Chondrocyte (in vitro differentiated cells): ENCODE data around the gene CCDC61. TPM values are rescaled to one million over a fixed set of nuclear protein-coding genes. Genes with fewer than 3 reads are reported as not detected.

ENCODE experiments used
- DNase-seq: peaks from one replicate; pipeline ENCODE4 v3.0.0; 2021; ENCODE audit warnings: mixed read lengths, low spot score
- H3K27ac Mint-ChIP-seq: one replicate; pipeline ENCODE4 v1.8.0; 2021; ENCODE audit warnings: mild to moderate bottlenecking, moderate library complexity, mixed read lengths; ENCODE audit not compliant: unreplicated experiment
- H3K27me3 Mint-ChIP-seq: 2 replicates; pipeline ENCODE4 v1.8.0; 2021; ENCODE audit warnings: low read depth, mixed read lengths
- H3K36me3 Mint-ChIP-seq: 2 replicates; pipeline ENCODE4 v1.8.0; 2021; ENCODE audit warnings: low read depth, mixed read lengths
- H3K4me1 Mint-ChIP-seq: 2 replicates; pipeline ENCODE4 v1.8.0; 2021; ENCODE audit warnings: low read depth, mild to moderate bottlenecking, mixed read lengths
- H3K4me3 Mint-ChIP-seq: one replicate; pipeline ENCODE4 v1.8.0; 2021; ENCODE audit warnings: mild to moderate bottlenecking, moderate library complexity, mixed read lengths; ENCODE audit not compliant: unreplicated experiment
- H3K9me3 Mint-ChIP-seq: 2 replicates; pipeline ENCODE4 v1.8.0; 2021; ENCODE audit warnings: low read depth, mixed read lengths
- total RNA-seq: library from RNA; stranded (reverse); gene quantifications from 3 replicates; pipeline ENCODE4 v1.2.1, GENCODE V29; 2021
- TF ChIP-seq, protein P1 (sequence below): fragments of 200-600 bp; sonication (generic); IDR thresholded peaks from 2 replicates; pipeline ENCODE4 v1.5.0; 2021; ENCODE audit warnings: antibody characterized with exemption, mild to moderate bottlenecking, moderate library complexity

The CCDC61 gene
- total RNA-seq, 1 donor from 2014 or later = 8.4 TPM

DNA sequence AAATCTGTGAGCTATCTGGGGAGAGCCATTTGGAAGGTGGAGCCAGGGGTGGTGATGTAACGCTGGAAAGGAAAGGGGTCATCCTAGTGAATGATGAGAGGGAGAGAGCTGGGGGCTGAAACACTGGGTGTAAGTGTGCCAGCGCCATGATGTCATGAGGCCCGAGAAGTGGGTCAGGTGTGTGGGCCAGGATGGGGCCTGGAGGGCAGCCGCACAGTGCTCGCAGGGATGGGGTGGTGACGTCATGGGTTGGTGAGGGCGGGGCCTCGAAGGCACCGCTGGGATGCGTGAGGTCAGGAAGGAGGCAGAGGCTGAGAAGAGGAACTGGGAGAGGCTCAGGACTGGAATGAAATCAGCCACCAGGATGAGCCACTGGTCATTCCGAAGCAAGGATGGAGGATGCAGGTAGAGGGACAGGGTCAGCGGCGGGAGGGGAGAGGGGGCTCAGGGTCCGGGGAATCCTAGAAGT, 4.4 kb downstream of the CCDC61 start:
- TF ChIP-seq, protein P1, sequence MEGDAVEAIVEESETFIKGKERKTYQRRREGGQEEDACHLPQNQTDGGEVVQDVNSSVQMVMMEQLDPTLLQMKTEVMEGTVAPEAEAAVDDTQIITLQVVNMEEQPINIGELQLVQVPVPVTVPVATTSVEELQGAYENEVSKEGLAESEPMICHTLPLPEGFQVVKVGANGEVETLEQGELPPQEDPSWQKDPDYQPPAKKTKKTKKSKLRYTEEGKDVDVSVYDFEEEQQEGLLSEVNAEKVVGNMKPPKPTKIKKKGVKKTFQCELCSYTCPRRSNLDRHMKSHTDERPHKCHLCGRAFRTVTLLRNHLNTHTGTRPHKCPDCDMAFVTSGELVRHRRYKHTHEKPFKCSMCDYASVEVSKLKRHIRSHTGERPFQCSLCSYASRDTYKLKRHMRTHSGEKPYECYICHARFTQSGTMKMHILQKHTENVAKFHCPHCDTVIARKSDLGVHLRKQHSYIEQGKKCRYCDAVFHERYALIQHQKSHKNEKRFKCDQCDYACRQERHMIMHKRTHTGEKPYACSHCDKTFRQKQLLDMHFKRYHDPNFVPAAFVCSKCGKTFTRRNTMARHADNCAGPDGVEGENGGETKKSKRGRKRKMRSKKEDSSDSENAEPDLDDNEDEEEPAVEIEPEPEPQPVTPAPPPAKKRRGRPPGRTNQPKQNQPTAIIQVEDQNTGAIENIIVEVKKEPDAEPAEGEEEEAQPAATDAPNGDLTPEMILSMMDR = no peak
- peaks cover 13% of the 10 kb centered on the region for H3K4me1 Mint-ChIP-seq
- DNase-seq = no peak
- peaks cover 8% of the 10 kb centered on the region for H3K27me3 Mint-ChIP-seq
- peaks cover 6% of the 10 kb centered on the region for H3K36me3 Mint-ChIP-seq
- no peak overlapping the region for H3K27ac Mint-ChIP-seq
- H3K4me3 Mint-ChIP-seq = no peak overlapping the region
- no peaks in the 10 kb centered on the region for H3K9me3 Mint-ChIP-seq

DNA sequence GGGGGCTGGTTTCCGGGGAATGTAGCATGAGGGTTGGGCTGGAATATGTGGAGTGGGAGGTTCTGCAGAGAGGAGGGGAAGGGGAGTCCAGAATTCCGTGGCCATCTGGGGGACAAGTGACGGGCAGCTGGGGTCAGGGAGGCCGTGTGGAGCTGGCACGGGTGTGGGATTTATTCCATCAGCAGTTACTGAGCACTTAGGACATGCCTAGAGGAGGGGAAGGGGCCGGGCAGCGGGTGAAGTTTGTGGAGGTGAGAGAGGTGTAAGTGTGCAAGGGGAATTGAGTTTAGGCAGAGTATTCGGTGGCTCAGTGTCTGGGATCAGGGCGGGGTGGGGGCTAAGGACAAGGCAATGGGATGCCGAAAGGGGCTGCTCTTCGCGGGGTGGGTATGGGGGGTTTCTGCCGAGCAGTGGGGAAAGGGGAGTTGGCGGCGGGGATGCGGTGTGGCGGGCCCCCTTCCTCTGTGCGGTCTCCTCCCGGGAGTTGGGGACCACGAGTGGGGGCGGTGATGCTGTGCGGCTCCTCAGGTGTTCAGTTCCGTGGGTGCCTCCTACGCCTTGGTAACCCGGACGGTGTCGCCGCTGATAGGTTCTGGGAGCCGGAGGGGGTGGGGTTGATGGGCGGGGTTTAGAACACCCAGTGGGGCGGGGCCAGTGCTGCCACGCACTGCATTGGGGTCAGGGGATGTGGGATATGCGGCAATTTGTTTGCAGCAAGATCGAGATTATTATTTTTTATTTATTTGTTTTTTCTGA, 5.4 kb downstream of the CCDC61 start:
- Mint-ChIP-seq H3K4me3 (peak overlapping the region; percentile 31), H3K4me1 (peaks cover 13% of the 10 kb centered on the region), H3K27ac (no peak overlapping the region), H3K27me3 (peaks cover 8% of the 10 kb centered on the region), H3K36me3 (peaks cover 6% of the 10 kb centered on the region), H3K9me3 (no peaks in the 10 kb centered on the region)
- DNase-seq = no peak
- TF ChIP-seq, protein P1 = no peak

DNA sequence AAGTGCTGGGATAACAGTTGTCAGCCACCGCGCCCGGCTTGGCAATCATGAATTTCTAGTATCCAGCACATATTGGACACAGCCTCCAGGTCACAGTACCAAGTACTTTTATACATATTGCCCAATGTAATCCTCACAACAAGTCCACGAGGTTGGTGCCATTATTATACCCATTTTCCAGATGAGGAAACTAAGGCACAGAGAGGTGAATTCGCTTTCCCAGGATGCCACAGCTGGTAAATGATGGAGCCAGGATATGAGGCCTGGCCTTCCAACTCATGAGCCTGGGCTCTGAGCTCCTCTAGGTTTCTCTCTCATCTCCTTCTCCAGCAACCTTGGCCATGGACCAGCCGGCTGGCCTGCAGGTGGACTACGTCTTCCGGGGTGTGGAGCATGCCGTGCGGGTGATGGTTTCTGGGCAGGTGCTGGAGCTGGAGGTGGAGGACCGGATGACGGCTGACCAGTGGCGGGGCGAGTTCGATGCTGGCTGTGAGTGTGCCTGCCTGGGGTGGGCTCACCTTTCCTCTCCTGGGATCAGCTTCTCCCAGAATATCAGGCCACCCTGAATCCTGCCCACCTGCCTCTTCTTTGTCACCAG, 7.5 kb downstream of the CCDC61 start:
- Mint-ChIP-seq H3K27me3 (peaks cover 8% of the 10 kb centered on the region), H3K9me3 (no peaks in the 10 kb centered on the region), H3K36me3 (peaks cover 8% of the 10 kb centered on the region), H3K4me3 (no peak overlapping the region), H3K27ac (no peak overlapping the region), H3K4me1 (peaks cover 13% of the 10 kb centered on the region)
- TF ChIP-seq, protein P1 = no peak
- DNase-seq = no peak

DNA sequence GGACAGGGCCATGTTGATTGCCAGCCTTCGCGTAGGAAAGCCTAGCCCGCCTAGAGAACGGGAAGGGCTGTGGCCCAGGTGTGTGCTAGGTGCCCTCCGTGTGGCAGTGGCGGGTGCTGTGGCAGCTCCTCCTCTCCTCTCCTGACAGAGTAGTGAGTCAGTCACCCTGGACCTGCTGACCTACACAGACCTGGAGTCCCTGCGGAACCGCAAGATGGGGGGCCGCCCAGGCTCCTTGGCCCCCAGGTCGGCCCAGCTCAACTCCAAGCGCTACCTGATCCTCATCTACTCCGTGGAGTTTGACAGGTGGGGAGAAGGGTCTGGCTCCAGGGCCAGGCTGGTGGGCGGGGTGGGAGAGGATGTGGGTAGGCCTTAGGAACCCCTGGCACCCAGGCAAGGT, 11.1 kb downstream of the CCDC61 start:
- Mint-ChIP-seq H3K27ac (no peak overlapping the region), H3K36me3 (peaks cover 7% of the 10 kb centered on the region), H3K4me3 (no peak overlapping the region), H3K27me3 (no peaks in the 10 kb centered on the region), H3K9me3 (no peaks in the 10 kb centered on the region), H3K4me1 (no peaks in the 10 kb centered on the region)
- no peak for DNase-seq
- TF ChIP-seq, protein P1 = no peak

DNA sequence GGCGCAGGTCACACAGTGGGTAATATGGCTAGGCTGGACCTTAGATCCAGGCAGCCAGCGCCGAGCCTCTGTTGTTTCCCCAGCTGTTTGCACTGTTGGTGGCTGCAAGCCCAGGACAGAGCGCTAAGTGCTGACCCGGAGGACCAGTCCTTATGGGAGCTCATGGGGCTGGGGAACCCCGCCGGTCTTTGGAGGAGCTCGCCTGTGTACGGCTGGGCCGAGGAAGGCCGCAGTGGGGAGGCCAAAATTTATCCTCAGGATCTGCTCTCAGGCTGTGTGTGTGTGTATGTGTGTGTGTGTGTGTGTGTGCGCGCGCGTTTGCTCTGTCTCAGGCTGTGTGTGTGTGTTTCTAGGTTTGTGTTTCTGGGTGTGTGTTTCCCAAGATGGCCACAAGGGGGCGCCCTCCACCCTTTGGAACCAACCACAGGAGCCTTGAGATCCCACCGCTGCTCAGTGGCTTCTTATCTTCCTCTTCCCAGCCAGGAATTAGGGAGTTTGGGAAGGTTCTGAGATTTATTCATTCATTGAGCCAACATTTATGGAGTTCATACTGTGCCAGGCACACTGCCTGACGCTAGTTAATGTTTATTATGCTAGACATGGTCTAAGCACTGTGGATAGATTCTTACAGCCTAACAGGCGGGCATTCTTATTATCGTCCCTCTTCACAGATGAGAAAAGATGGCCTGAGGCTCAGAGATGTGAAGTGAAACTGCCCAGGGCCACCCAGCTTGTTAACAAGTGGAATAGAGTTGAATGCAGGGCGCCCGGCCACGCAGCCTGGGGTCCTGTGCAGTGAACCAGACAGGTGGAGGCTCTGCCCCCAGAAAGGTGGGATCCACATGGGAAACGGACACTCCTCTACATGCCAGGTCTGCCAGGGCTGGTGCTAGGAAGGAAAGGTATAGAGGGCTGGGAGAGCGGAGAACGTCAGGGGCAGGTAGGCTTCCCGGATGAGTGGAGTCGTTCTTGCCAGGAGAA, 14.6 kb downstream of the CCDC61 start:
- DNase-seq = no peak
- peaks cover 5% of the 10 kb centered on the region for H3K4me1 Mint-ChIP-seq
- peaks cover 5% of the 10 kb centered on the region for H3K27me3 Mint-ChIP-seq
- H3K4me3 Mint-ChIP-seq = no peak overlapping the region
- H3K27ac Mint-ChIP-seq = no peak overlapping the region
- TF ChIP-seq, protein P1 = peak; percentile 88
- peaks cover 7% of the 10 kb centered on the region for H3K36me3 Mint-ChIP-seq
- H3K9me3 Mint-ChIP-seq = no peaks in the 10 kb centered on the region
